Pancreas (tissue), 10 donors: Measurements from ENCODE around the gene S100A10. TPM values are rescaled to one million over a fixed set of nuclear protein-coding genes. Genes with fewer than 3 reads are reported as not detected.

Source experiments
- ATAC-seq, 4 donors: fragments of 200-7000 bp; cut with Tn5 transposase; one replicate each; pipeline versions ENCODE4 v1.8.0 to v1.9.1; 2020; ENCODE audit warnings: mild to moderate bottlenecking in 4 of 4, moderate library complexity in 4 of 4
- DNase-seq, 6 donors: peaks; one replicate each; pipeline ENCODE4 v3.0.0-alpha.2; 2020
- FAIRE-seq: peaks from 2 replicates; lab custom pipeline; 2012; peaks lifted over from hg19 to GRCh38; lab: Jason Lieb, UNC
- H3K27ac ChIP-seq, 4 donors: fragments of 200-600 bp; sonication (generic); 1 replicate in 3 of 4; 2 replicates in 1 of 4; pipeline versions ENCODE4 v1.5.0 to v1.8.0; 2020
- H3K27me3 ChIP-seq, 4 donors: fragments of 200-600 bp; one replicate each; pipeline ENCODE4 v1.8.0; 2021
- H3K36me3 ChIP-seq, 3 donors: fragments of 200-600 bp; sonication (generic) in 1 of 3; one replicate each; pipeline versions ENCODE4 v1.5.0 to v1.8.0; 2020 to 2021
- H3K4me1 ChIP-seq, 3 donors: fragments of 200-600 bp; one replicate each; pipeline ENCODE4 v1.8.0; 2021
- H3K4me3 ChIP-seq, 4 donors: fragments of 200-600 bp; sonication (generic) in 2 of 4; one replicate each; pipeline versions ENCODE4 v1.5.0 to v1.8.0; 2020 to 2021
- H3K9me3 ChIP-seq, 4 donors: fragments of 200-600 bp; one replicate each; pipeline ENCODE4 v1.8.0; 2021
- WGBS, 2 donors: extraction: QIAGEN DNeasy Blood & Tissue Kit; methylation state at CpG; one replicate each; pipeline ENCODE4 v1.1.7; 2013; 5-methylcytosine and 5-hydroxymethylcytosine counted together
- intact Hi-C, 3 donors: fragments of 100-400 bp; cut with DNase I; formaldehyde crosslinking; loops; one replicate each; pipeline versions ENCODE4 v1.11.1 to v1.14.2; 2022
- polyA plus RNA-seq, 2 donors: library from polyadenylated mRNA; stranded (reverse); fragments of 200-250 nt; gene quantifications; one replicate each; pipeline ENCODE4 v1.2.3, GENCODE V29; 2013
- total RNA-seq, 6 donors: library from RNA; stranded (reverse); fragmentation: NEBNext Ultra II Directional in 4 of 6; extraction: Animal tissue kit (Norgen Biotek cat#: 25700) in 4 of 6; gene quantifications; one replicate each; pipeline versions ENCODE4 v1.2.1 to v1.2.4, GENCODE V29; 2021 to 2023
- TF ChIP-seq, protein P1 (sequence below), 4 donors: fragments of 200-600 bp; sonication (generic) in 3 of 4; IDR thresholded peaks; one replicate each; pipeline versions ENCODE4 v1.5.0 to v1.8.0; 2021; ENCODE audit warnings: antibody characterized with exemption in 4 of 4
- donor health status: healthy with polysubstance abuse.
- donor health status: DM: no; HTN: no; CAD: no; lungs with moderate emphysema.
- donor health status: DM: no; HTN: no; CAD: no.
- donor health status: control.
- donor health status: control.
- donor health status: Bipolar disorder and iron deficiency.
- donor health status: DM: yes; HTN: yes; CAD: no.
- donor health status: DM: no; HTN: no; CAD: no.
- donor health status: DM: no; HTN: no; CAD: no.
- donor health status: DM: yes; HTN: yes; CAD: no.

Gene S100A10
- total and polyA plus RNA-seq, 8 donors: 34.3 to 269 (median 117) TPM

DNA sequence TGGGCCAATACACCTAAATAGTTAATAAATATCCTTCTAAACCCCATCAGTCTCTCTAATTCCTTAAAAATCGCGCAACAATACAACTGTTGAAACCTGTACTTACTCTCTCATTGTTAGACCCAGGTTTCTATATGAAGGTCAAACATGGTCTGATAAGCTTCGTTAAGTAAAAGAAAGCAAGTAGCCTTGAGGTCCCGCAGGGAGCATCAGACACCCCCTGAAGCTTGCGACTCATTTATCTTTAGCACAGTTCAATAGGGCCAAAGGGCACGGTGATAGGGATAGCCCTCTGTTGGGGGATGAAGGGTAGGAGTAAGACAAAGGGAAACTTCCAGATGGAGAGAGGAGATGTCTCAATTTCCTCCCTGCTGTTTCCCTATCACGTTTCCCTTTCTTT, 57.0 kb downstream of the S100A10 start:
- FAIRE-seq (no peak), ATAC-seq (no peak), DNase-seq (no peak)
- Histone ChIP-seq H3K27ac (peak overlapping the region in 2 of 4 donors; percentile 55 to 56), H3K27me3 (no peaks in the 10 kb centered on the region), H3K36me3 (no peaks in the 10 kb centered on the region), H3K4me1 (peaks cover 0 to 17% (median 5%) of the 10 kb centered on the region in 3 donors), H3K9me3 (no peaks in the 10 kb centered on the region), H3K4me3 (no peak overlapping the region)
- WGBS, 2 donors: 12 to 17% methylated on average over 7 of the region's 7 CpGs
- intact Hi-C loops: no loop called here
- TF ChIP-seq, protein P1, sequence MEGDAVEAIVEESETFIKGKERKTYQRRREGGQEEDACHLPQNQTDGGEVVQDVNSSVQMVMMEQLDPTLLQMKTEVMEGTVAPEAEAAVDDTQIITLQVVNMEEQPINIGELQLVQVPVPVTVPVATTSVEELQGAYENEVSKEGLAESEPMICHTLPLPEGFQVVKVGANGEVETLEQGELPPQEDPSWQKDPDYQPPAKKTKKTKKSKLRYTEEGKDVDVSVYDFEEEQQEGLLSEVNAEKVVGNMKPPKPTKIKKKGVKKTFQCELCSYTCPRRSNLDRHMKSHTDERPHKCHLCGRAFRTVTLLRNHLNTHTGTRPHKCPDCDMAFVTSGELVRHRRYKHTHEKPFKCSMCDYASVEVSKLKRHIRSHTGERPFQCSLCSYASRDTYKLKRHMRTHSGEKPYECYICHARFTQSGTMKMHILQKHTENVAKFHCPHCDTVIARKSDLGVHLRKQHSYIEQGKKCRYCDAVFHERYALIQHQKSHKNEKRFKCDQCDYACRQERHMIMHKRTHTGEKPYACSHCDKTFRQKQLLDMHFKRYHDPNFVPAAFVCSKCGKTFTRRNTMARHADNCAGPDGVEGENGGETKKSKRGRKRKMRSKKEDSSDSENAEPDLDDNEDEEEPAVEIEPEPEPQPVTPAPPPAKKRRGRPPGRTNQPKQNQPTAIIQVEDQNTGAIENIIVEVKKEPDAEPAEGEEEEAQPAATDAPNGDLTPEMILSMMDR (IDR thresholded peaks at IDR 0.05): no peak

DNA sequence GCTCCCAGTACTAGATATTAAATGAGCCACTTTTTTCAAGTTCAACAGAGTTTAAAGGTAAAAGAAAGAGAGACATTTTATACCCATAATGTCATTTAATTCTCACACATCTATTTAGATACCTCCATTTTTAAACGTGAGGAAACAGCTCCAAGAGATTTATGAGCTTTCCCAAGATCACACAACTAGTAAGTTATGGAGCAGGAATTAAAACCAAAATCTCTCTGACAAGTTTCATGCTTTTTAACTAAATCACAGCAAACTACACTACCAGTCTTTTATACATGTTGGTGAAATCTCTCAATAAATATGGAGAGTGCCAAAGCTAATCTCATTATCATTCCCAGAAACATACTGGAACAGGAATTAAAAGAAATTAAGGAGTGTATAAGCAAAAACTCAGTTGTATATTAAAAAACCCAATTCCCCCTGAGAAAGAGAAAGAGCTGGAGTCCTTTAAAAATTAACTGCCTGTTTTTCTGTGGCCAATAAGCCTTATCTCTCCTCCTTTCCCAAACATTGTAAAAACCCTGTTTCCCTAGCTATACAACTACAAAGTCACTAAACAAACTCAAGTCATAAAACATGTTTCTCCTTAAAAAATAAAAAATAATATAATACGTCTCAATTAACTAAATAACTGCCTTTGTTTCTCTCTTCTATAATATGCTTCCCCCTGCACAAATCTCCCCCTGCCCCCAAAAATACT, 57.6 kb downstream of the S100A10 start:
- ATAC-seq: no peak
- Histone ChIP-seq H3K4me1 (peaks cover 0 to 13% (median 5%) of the 10 kb centered on the region in 3 donors), H3K27me3 (no peaks in the 10 kb centered on the region), H3K4me3 (no peak overlapping the region), H3K27ac (peak overlapping the region in 2 of 4 donors; percentile 55 to 56), H3K36me3 (no peaks in the 10 kb centered on the region), H3K9me3 (no peaks in the 10 kb centered on the region)
- TF ChIP-seq, protein P1 (IDR thresholded peaks at IDR 0.05): no peak
- FAIRE-seq: no peak
- intact Hi-C loops: no loop called here
- 17 to 22% methylated on average over 2 of the region's 2 CpGs for WGBS, 2 donors
- DNase-seq: no peak

DNA sequence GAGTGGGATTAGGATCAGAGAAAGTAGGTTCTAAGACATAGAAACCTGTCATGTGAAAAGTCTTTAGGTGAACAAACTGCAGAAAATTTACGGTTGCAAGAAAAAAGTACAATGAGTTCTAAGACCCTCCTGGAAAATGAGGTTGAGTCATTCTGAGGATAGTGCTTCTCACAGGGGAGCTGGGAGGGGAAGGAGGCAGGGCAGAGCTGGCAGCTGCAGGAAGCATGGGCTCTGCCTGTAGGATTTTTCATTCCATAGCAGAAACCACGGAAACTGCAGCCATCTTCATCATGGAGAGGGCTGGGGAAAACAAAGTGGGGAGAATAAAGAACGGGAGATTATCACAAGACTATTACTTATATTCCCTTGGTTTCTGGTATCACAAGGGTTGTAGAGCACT, 58.5 kb downstream of the S100A10 start:
- Histone ChIP-seq H3K36me3 (no peaks in the 10 kb centered on the region), H3K27ac (peak overlapping the region in 2 of 4 donors; percentile 55 to 56), H3K27me3 (no peaks in the 10 kb centered on the region), H3K4me3 (no peak overlapping the region), H3K4me1 (peaks cover 0 to 6% (median 5%) of the 10 kb centered on the region in 3 donors), H3K9me3 (no peaks in the 10 kb centered on the region)
- 58 to 70% methylated on average over 3 of the region's 3 CpGs for WGBS, 2 donors
- intact Hi-C loops: no loop called here
- ATAC-seq: no peak
- no peak for DNase-seq
- TF ChIP-seq, protein P1 (IDR thresholded peaks at IDR 0.05): no peak
- no peak for FAIRE-seq

DNA sequence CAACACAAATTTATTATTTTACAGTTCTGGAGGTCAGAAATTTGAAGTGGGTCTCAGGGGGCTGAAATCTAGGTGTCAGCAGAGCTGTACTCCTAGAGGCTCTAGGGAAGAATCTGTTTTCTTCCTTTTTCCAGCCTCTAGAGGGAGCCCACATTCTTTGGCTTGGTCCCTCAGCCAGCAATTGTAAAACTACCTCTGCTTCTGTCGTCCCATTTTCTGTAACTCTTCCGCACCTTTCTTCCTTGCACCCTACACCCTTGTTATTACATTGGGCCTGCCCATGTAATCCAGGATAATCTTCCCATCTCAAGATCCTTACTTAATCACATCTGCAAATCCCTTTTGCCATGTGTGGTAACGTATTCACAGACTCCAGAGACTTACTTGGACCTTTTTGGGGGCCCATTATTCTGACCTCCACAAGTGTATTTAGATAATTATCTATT, 59.6 kb downstream of the S100A10 start:
- DNase-seq (peak in 1 of 6 donors; percentile 54), ATAC-seq (peak; percentile 82 to 97 (median 94)), FAIRE-seq (no peak)
- TF ChIP-seq, protein P1 (IDR thresholded peaks at IDR 0.05): peak; percentile 41 to 82 (median 74)
- H3K27me3 ChIP-seq: peaks cover 0 to 2% (median 0%) of the 10 kb centered on the region in 4 donors
- no peaks in the 10 kb centered on the region for H3K9me3 ChIP-seq
- peaks cover 0 to 6% (median 5%) of the 10 kb centered on the region in 3 donors for H3K4me1 ChIP-seq
- intact Hi-C loops: loop anchor here in 1 of 3 donors (5.0 kb wide), 1 partner anchor 63 kb away; no protein-coding TSS in a partner anchor
- no peak overlapping the region for H3K4me3 ChIP-seq
- no peak overlapping the region for H3K27ac ChIP-seq
- 22 to 26% methylated on average over 3 of the region's 3 CpGs for WGBS, 2 donors
- no peaks in the 10 kb centered on the region for H3K36me3 ChIP-seq

Other genes starting within 250 kb of the S100A10 start
- gene MRPL9, start 230.4 kb downstream of the S100A10 start, total RNA-seq: 10 to 100 TPM; 21.8 to 27.9 (median 24.6) TPM
- gene MRPL9, start 230.4 kb downstream of the S100A10 start, polyA plus RNA-seq: 10 to 100 TPM; 47.0 to 61.9 TPM
- 1 to 10 TPM; 2.6 to 7.5 (median 4.1) TPM for gene TDRKH, start 203.4 kb downstream of the S100A10 start, total RNA-seq
- gene TDRKH, start 203.4 kb downstream of the S100A10 start, polyA plus RNA-seq: 1 to 10 TPM; 2.6 to 4.2 TPM
- gene LINGO4, start 188.4 kb downstream of the S100A10 start, total RNA-seq: under 1 TPM; 0.15 to 0.52 (median 0.26) TPM
- under 1 TPM; 0.27 to 0.89 TPM for gene LINGO4, start 188.4 kb downstream of the S100A10 start, polyA plus RNA-seq
- gene RORC, start 162.1 kb downstream of the S100A10 start, total RNA-seq: 10 to 100 TPM; 11.9 to 28.8 (median 23.1) TPM
- gene RORC, start 162.1 kb downstream of the S100A10 start, polyA plus RNA-seq: 10 to 100 TPM; 17.1 to 36.7 TPM
- gene C2CD4D, start 154.0 kb downstream of the S100A10 start, total RNA-seq: 1 to 10 TPM in 1 of 6 donors, under 1 TPM in 5; 0.35 to 1.2 (median 0.59) TPM
- gene C2CD4D, start 154.0 kb downstream of the S100A10 start, polyA plus RNA-seq: under 1 TPM; 0.40 to 0.68 TPM
- under 1 TPM in 1 of 6 donors, not detected in 5; 0.17 TPM for gene THEM5, start 140.1 kb downstream of the S100A10 start, total RNA-seq
- gene THEM5, start 140.1 kb downstream of the S100A10 start, polyA plus RNA-seq: not detected
- 10 to 100 TPM in 1 of 6 donors, 1 to 10 TPM in 5; 6.1 to 11.3 (median 8.0) TPM for gene THEM4, start 84.3 kb downstream of the S100A10 start, total RNA-seq
- gene THEM4, start 84.3 kb downstream of the S100A10 start, polyA plus RNA-seq: 10 to 100 TPM; 17.8 to 27.8 TPM
- 100 to 1,000 TPM in 2 of 6 donors, 10 to 100 TPM in 4; 23.6 to 291 (median 61.9) TPM for gene S100A11, start 43.1 kb upstream of the S100A10 start, total RNA-seq
- 100 to 1,000 TPM; 239 to 433 TPM for gene S100A11, start 43.1 kb upstream of the S100A10 start, polyA plus RNA-seq
- gene TCHHL1, start 95.2 kb upstream of the S100A10 start, total RNA-seq: not detected
- not detected for gene TCHHL1, start 95.2 kb upstream of the S100A10 start, polyA plus RNA-seq
- gene TCHH, start 121.6 kb upstream of the S100A10 start, total RNA-seq: under 1 TPM in 5 of 6 donors, not detected in 1; 0.03 to 0.06 (median 0.06) TPM
- gene TCHH, start 121.6 kb upstream of the S100A10 start, polyA plus RNA-seq: under 1 TPM; 0.15 to 0.42 TPM
- not detected for gene RPTN, start 165.4 kb upstream of the S100A10 start, total RNA-seq
- not detected for gene RPTN, start 165.4 kb upstream of the S100A10 start, polyA plus RNA-seq
- gene HRNR, start 230.3 kb upstream of the S100A10 start, total RNA-seq: not detected
- gene HRNR, start 230.3 kb upstream of the S100A10 start, polyA plus RNA-seq: under 1 TPM; 0.02 to 0.04 TPM